ENCODE data around the gene TASP1.
"Not testable (repeated sequence)": the region's sequence is repeated elsewhere in the genome, so short reads cannot be mapped to it uniquely, and the experiment has no call there.

TASP1 gene

GRCh38 chr20:13638496-13639149 is at the start of gene TASP1:
TSS of gene TASP1 (minus strand) at chr20:13638932. CDS start at chr20:13630078, 8,854 bp downstream.
- peak; percentile 98 for DNase-seq (ENCODE audit: low spot score)

- no peak for DNase-seq (ENCODE audit: low spot score)
Observed at GRCh38 chr20:13687815-13688214, 49.1 kb upstream of the TASP1 start.

- no peak for DNase-seq (ENCODE audit: low spot score)
Observed at GRCh38 chr20:13685623-13686022, 46.9 kb upstream of the TASP1 start.

- DNase-seq (ENCODE audit: low spot score): no peak
Observed at GRCh38 chr20:13684566-13685222, 46.0 kb upstream of the TASP1 start.

- no peak for DNase-seq (ENCODE audit: low spot score)
Observed at GRCh38 chr20:13683833-13684232, 45.1 kb upstream of the TASP1 start.

GRCh38 chr20:13681248-13682125 is 42.8 kb upstream of the TASP1 start:
- DNase-seq (ENCODE audit: low spot score): no peak

GRCh38 chr20:13678944-13679343 is 40.2 kb upstream of the TASP1 start:
- DNase-seq (ENCODE audit: low spot score): no peak

- DNase-seq (ENCODE audit: low spot score): no peak
Observed at GRCh38 chr20:13677241-13677640, 38.5 kb upstream of the TASP1 start.

- no peak for DNase-seq (ENCODE audit: low spot score)
Observed at GRCh38 chr20:13676682-13677081, 38.0 kb upstream of the TASP1 start.

- no peak for DNase-seq (ENCODE audit: low spot score)
Observed at GRCh38 chr20:13672690-13673089, 34.0 kb upstream of the TASP1 start.

GRCh38 chr20:13671916-13672378 is 33.2 kb upstream of the TASP1 start:
- peak; percentile 82 for DNase-seq (ENCODE audit: low spot score)

GRCh38 chr20:13671512-13671911 is 32.8 kb upstream of the TASP1 start:
- no peak for DNase-seq (ENCODE audit: low spot score)

GRCh38 chr20:13670160-13670559 is 31.4 kb upstream of the TASP1 start:
- no peak for DNase-seq (ENCODE audit: low spot score)

- no peak for DNase-seq (ENCODE audit: low spot score)
Observed at GRCh38 chr20:13665709-13666395, 27.1 kb upstream of the TASP1 start.

- DNase-seq (ENCODE audit: low spot score): no peak
Observed at GRCh38 chr20:13661070-13661685, 22.4 kb upstream of the TASP1 start.

- no peak for DNase-seq (ENCODE audit: low spot score)
Observed at GRCh38 chr20:13659288-13659687, 20.6 kb upstream of the TASP1 start.

- DNase-seq (ENCODE audit: low spot score): not testable (repeated sequence)
Observed at GRCh38 chr20:13658060-13658459, 19.3 kb upstream of the TASP1 start.

- DNase-seq (ENCODE audit: low spot score): no peak
Observed at GRCh38 chr20:13656721-13657368, 18.1 kb upstream of the TASP1 start.

- DNase-seq (ENCODE audit: low spot score): no peak
Observed at GRCh38 chr20:13654463-13655023, 15.8 kb upstream of the TASP1 start.

GRCh38 chr20:13650474-13650873 is 11.7 kb upstream of the TASP1 start:
- DNase-seq (ENCODE audit: low spot score): no peak
